A549 (cell line): ENCODE data around the gene MAFB.

Experiments used
- EP300 ChIP-seq, 2 experiments: fragments of >200 bp; sonication (Bioruptor Twin); formaldehyde crosslinking; IDR thresholded peaks; 2 replicates in 1 of 2; 3 replicates in 1 of 2; pipeline ENCODE4 v1.6.1; 2016 to 2017
- FOSL2 ChIP-seq, 2 experiments: fragments of 450-650 bp in 1 of 2; fragments of >200 bp in 1 of 2; sonication (Bioruptor Twin) in 1 of 2; formaldehyde crosslinking; IDR thresholded peaks; 2 replicates each; pipeline versions ENCODE4 v1.5.0 to v1.6.1; 2016 to 2020; ENCODE audit warnings: mild to moderate bottlenecking in 1 of 2, moderate library complexity in 1 of 2
- JUNB ChIP-seq: fragments of >200 bp; sonication (Bioruptor Twin); formaldehyde crosslinking; IDR thresholded peaks from 2 replicates; pipeline ENCODE4 v1.6.1; 2016
- MAFK ChIP-seq: fragments of 450-650 bp; IDR thresholded peaks from 2 replicates; pipeline ENCODE4 v1.6.1; 2014; ENCODE audit not compliant: partially characterized antibody
- PHF8 ChIP-seq: fragments of 200-600 bp; sonication (generic); IDR thresholded peaks from 2 replicates; pipeline ENCODE4 v1.6.1; 2016; ENCODE audit warnings: low read depth, mild to moderate bottlenecking, antibody characterized with exemption, moderate library complexity, borderline replicate concordance
- RAD21 ChIP-seq, 2 experiments: fragments of >200 bp in 1 of 2; sonication (Bioruptor Twin) in 1 of 2; formaldehyde crosslinking in 1 of 2; IDR thresholded peaks in 1 of 2; conservative IDR thresholded peaks in 1 of 2; 2 replicates in 1 of 2; 3 replicates in 1 of 2; pipeline ENCODE4 v1.6.1; 2012 to 2018; ENCODE audit warnings: inconsistent platforms in 1 of 2
- SREBF2 ChIP-seq: fragments of 450-650 bp; IDR thresholded peaks from 2 replicates; pipeline ENCODE4 v1.6.1; 2014; ENCODE audit warnings: mild to moderate bottlenecking, moderate library complexity
- ZFP36 ChIP-seq: fragments of 450-650 bp; IDR thresholded peaks from 2 replicates; pipeline ENCODE4 v1.6.1; 2014; ENCODE audit warnings: borderline replicate concordance; ENCODE audit not compliant: partially characterized antibody
- TF ChIP-seq, protein P1 (sequence below): fragments of >200 bp; sonication (Bioruptor Twin); formaldehyde crosslinking; IDR thresholded peaks from 3 replicates; pipeline ENCODE4 v1.5.1; 2016
- TF ChIP-seq, protein P2 (sequence below): IDR thresholded peaks from 2 replicates; pipeline ENCODE4 v1.6.1; 2012

DNA sequence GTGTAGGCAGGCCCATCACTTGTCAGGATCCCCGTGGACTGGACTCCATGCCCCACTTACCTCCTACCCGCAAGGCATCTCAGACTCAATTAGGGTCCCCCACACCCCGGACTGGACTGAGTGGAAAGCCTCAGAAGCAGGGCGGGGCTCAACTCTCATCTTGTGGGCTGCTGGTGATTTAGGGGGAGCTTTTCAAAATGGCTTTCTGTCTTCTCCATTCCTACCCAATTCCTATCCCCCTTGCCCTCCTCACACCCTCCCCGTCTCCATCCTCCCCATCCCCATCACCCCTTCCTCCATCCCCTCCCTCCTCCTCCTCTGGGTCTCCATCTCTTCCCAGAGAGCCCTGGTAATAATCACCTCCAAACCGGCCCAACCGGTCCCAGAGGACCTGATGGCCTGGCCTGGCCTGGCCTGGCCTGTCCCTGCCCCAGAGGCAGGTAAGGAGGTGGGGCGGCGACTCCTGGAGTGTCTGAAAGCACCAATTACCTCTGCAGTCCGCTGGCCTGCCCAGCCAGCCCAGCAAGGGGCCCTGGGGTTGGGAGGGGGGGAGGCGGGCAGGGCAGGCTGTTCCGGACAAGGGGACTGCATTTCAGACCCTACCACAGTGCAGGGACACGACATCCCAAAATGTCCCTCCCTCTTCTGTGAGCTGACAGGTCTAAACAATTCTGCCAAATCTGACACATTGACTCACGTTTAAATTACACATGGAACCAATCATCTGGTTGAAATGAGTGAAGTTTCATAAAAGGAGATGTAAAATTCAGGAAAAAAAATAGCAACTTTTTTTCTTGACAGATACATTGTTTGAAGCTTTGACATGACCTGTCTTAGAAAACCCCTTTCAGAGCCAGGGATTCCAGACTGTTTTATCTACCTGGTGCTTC is 24.8 kb downstream of the MAFB start:
- TF ChIP-seq, protein P1, sequence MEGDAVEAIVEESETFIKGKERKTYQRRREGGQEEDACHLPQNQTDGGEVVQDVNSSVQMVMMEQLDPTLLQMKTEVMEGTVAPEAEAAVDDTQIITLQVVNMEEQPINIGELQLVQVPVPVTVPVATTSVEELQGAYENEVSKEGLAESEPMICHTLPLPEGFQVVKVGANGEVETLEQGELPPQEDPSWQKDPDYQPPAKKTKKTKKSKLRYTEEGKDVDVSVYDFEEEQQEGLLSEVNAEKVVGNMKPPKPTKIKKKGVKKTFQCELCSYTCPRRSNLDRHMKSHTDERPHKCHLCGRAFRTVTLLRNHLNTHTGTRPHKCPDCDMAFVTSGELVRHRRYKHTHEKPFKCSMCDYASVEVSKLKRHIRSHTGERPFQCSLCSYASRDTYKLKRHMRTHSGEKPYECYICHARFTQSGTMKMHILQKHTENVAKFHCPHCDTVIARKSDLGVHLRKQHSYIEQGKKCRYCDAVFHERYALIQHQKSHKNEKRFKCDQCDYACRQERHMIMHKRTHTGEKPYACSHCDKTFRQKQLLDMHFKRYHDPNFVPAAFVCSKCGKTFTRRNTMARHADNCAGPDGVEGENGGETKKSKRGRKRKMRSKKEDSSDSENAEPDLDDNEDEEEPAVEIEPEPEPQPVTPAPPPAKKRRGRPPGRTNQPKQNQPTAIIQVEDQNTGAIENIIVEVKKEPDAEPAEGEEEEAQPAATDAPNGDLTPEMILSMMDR = no peak
- TF ChIP-seq MAFK (no peak), JUNB (no peak), RAD21 (conservative IDR thresholded peaks at IDR 0.05 in 1 of 2, IDR thresholded peaks at IDR 0.05 in 1 of 2) (no peak), EP300 (IDR thresholded peaks at IDR 0.05) (no peak), SREBF2 (no peak), ZFP36 (no peak), FOSL2 (IDR thresholded peaks at IDR 0.05) (no peak), FOSL2 (CRISPR knock-in tag; IDR thresholded peaks at IDR 0.05) (no peak), PHF8 (no peak)
- TF ChIP-seq, protein P2, sequence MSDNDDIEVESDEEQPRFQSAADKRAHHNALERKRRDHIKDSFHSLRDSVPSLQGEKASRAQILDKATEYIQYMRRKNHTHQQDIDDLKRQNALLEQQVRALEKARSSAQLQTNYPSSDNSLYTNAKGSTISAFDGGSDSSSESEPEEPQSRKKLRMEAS = no peak
